Vein endothelial cell (primary cell): ENCODE data around the gene CRYBG2. TPM values are rescaled to one million over a fixed set of nuclear protein-coding genes. Genes with fewer than 3 reads are reported as not detected.

Experiments used
- total RNA-seq: library from RNA; depleted of rRNA; stranded (reverse); fragments of >200 nt; gene quantifications from 2 replicates; pipeline ENCODE4 v1.2.3, GENCODE V29; 2012

CRYBG2 gene
- not detected in 2 replicates for total RNA-seq

GRCh38 chr1:26353976-26354820, at the start of gene CRYBG2:
TSS of gene CRYBG2 (minus strand) at chr1:26354130. CDS start at chr1:26346657, 7,473 bp downstream.

GRCh38 chr1:26372611-26373010, 18.7 kb upstream of the CRYBG2 start, which contains the start of gene ZNF683:
TSS of gene ZNF683 (minus strand) at chr1:26372750. CDS start at chr1:26368571, 4,179 bp downstream.

GRCh38 chr1:26317612-26318337, 36.2 kb downstream of the CRYBG2 start, which contains the start of gene CD52:
TSS of gene CD52 (plus strand) at chr1:26317958. CDS start at chr1:26318018, 60 bp downstream.

GRCh38 chr1:26306290-26307229, 47.4 kb downstream of the CRYBG2 start, which contains the start of gene UBXN11:
TSS of gene UBXN11 (minus strand) at chr1:26306636. CDS start at chr1:26302883, 3,753 bp downstream.

GRCh38 chr1:26279456-26280332, 74.2 kb downstream of the CRYBG2 start, which contains the start of gene SH3BGRL3:
TSS of gene SH3BGRL3 (plus strand) at chr1:26280086. CDS start at chr1:26280156, 70 bp downstream.

Other genes with a start within 250 kb of the CRYBG2 start
- 5.6 and 7.9 TPM in 2 replicates for gene PDIK1L, start 242.3 kb downstream of the CRYBG2 start, total RNA-seq
- gene FAM110D, start 195.1 kb downstream of the CRYBG2 start, total RNA-seq = 3.4 and 5.6 TPM in 2 replicates
- gene C1orf232, start 185.2 kb downstream of the CRYBG2 start, total RNA-seq = not detected in 2 replicates
- gene ZNF593, start 184.2 kb downstream of the CRYBG2 start, total RNA-seq = 25.5 and 26.8 TPM in 2 replicates
- gene ZNF593OS, start 182.3 kb downstream of the CRYBG2 start, total RNA-seq = not detected in 2 replicates
- not detected in 2 replicates for gene CNKSR1, start 176.6 kb downstream of the CRYBG2 start, total RNA-seq
- not detected in 2 replicates for gene CATSPER4, start 163.5 kb downstream of the CRYBG2 start, total RNA-seq
- gene CEP85, start 119.9 kb downstream of the CRYBG2 start, total RNA-seq = 8.8 and 12.2 TPM in 2 replicates
- 33.0 and 33.7 TPM in 2 replicates for gene SH3BGRL3, start 74.0 kb downstream of the CRYBG2 start, total RNA-seq
- 2.0 and 3.6 TPM in 2 replicates for gene UBXN11, start 47.5 kb downstream of the CRYBG2 start, total RNA-seq
- gene CD52, start 36.2 kb downstream of the CRYBG2 start, total RNA-seq = not detected in 2 replicates
- gene ZNF683, start 18.6 kb upstream of the CRYBG2 start, total RNA-seq = not detected in 2 replicates
- gene LIN28A, start 56.7 kb upstream of the CRYBG2 start, total RNA-seq = not detected in 2 replicates
- gene DHDDS, start 78.2 kb upstream of the CRYBG2 start, total RNA-seq = 49.3 and 65.6 TPM in 2 replicates
- 234 and 245 TPM in 2 replicates for gene HMGN2, start 118.3 kb upstream of the CRYBG2 start, total RNA-seq
- 12.4 and 13.1 TPM in 2 replicates for gene RPS6KA1, start 175.6 kb upstream of the CRYBG2 start, total RNA-seq